HEK293T (cell line): ENCODE results near the gene SAMHD1.

Source experiments
- ARNT ChIP-seq: fragments of 450-650 bp; IDR thresholded peaks from 2 replicates; pipeline ENCODE4 v1.6.1; 2017; ENCODE audit warnings: mild to moderate bottlenecking
- FOXK2 ChIP-seq: fragments of 450-650 bp; IDR thresholded peaks from 2 replicates; pipeline ENCODE4 v1.6.1; 2016; ENCODE audit warnings: mild to moderate bottlenecking
- HDGF ChIP-seq: fragments of 450-650 bp; IDR thresholded peaks from 2 replicates; pipeline ENCODE4 v1.6.1; 2017; ENCODE audit warnings: antibody characterized with exemption, borderline replicate concordance
- SP1 ChIP-seq: fragments of 450-650 bp; IDR thresholded peaks from 2 replicates; pipeline ENCODE4 v1.6.1; 2017

- no peak for TF ChIP-seq HDGF
- TF ChIP-seq SP1: no peak
- no peak for TF ChIP-seq FOXK2
- TF ChIP-seq ARNT: no peak
Measured at GRCh38 chr20:36852187-36852586, 99.3 kb downstream of the SAMHD1 start.
